Fibroblast of skin of right biceps (primary cell): Measurements from ENCODE around the gene RPH3AL.

Source experiments
- DNase-seq: peaks from one replicate; pipeline ENCODE4 v3.0.0-alpha.2; 2013

Gene RPH3AL

GRCh38 chr17:298791-299450, 53.7 kb downstream of the RPH3AL start:
- no peak for DNase-seq

GRCh38 chr17:297758-298157, 54.8 kb downstream of the RPH3AL start:
- no peak for DNase-seq

GRCh38 chr17:296906-297690, 55.5 kb downstream of the RPH3AL start:
- no peak for DNase-seq

- no peak for DNase-seq
Measured at GRCh38 chr17:296379-296778, 56.2 kb downstream of the RPH3AL start.

GRCh38 chr17:292531-293382, 59.9 kb downstream of the RPH3AL start:
- DNase-seq: no peak

- no peak for DNase-seq
Measured at GRCh38 chr17:292016-292415, 60.6 kb downstream of the RPH3AL start.

- DNase-seq: no peak
Measured at GRCh38 chr17:291587-291986, 61.0 kb downstream of the RPH3AL start.

- DNase-seq: no peak
Measured at GRCh38 chr17:290626-291025, 62.0 kb downstream of the RPH3AL start.

GRCh38 chr17:290121-290521, 62.5 kb downstream of the RPH3AL start:
- no peak for DNase-seq

- no peak for DNase-seq
Measured at GRCh38 chr17:289409-289808, 63.2 kb downstream of the RPH3AL start.

- DNase-seq: no peak
Measured at GRCh38 chr17:288802-289356, 63.7 kb downstream of the RPH3AL start.

- no peak for DNase-seq
Measured at GRCh38 chr17:286571-286970, 66.0 kb downstream of the RPH3AL start.

- DNase-seq: no peak
Measured at GRCh38 chr17:285751-286422, 66.7 kb downstream of the RPH3AL start.

- DNase-seq: no peak
Measured at GRCh38 chr17:284676-285355, 67.8 kb downstream of the RPH3AL start.

GRCh38 chr17:283911-284675, 68.5 kb downstream of the RPH3AL start:
- no peak for DNase-seq

GRCh38 chr17:282912-283882, 69.4 kb downstream of the RPH3AL start:
- no peak for DNase-seq

GRCh38 chr17:282000-282911, 70.4 kb downstream of the RPH3AL start:
- DNase-seq: no peak

GRCh38 chr17:281365-281999, 71.1 kb downstream of the RPH3AL start:
- no peak for DNase-seq
